Fibroblast of lung (primary cell): ENCODE data around the gene RGS18. TPM values are rescaled to one million over a fixed set of nuclear protein-coding genes. Genes with fewer than 3 reads are reported as not detected.

ENCODE experiments used
- DNase-seq, 2 donors: peaks; one replicate each; pipeline versions ENCODE4 v3.0.0 to v3.0.0-alpha.2; 2010; ENCODE audit warnings: low read depth in 2 of 2
- H2AFZ ChIP-seq: 2 replicates; pipeline ENCODE4 v1.5.1; 2012; ENCODE audit warnings: low read length, control low read depth, inconsistent platforms
- H3K27ac ChIP-seq: 2 replicates; pipeline ENCODE4 v1.5.1; 2011; ENCODE audit warnings: low read length, control low read depth; ENCODE audit not compliant: insufficient read depth
- H3K27me3 ChIP-seq: 2 replicates; pipeline ENCODE4 v1.5.1; 2011; ENCODE audit warnings: mild to moderate bottlenecking, low read length; ENCODE audit not compliant: control insufficient read depth, insufficient read depth
- H3K36me3 ChIP-seq: 2 replicates; pipeline ENCODE4 v1.5.1; 2011; ENCODE audit warnings: low read length; ENCODE audit not compliant: control insufficient read depth, insufficient read depth
- H3K4me1 ChIP-seq: 2 replicates; pipeline ENCODE4 v1.5.1; 2011; ENCODE audit warnings: low read length; ENCODE audit not compliant: control insufficient read depth, insufficient read depth; ENCODE audit errors: extremely low read depth
- H3K4me2 ChIP-seq: 2 replicates; pipeline ENCODE4 v1.5.1; 2011; ENCODE audit warnings: low read length, control low read depth; ENCODE audit not compliant: insufficient read depth; ENCODE audit errors: extremely low read depth
- H3K4me3 ChIP-seq, 4 experiments: fragments of 200-600 bp in 1 of 4; sonication (generic) in 1 of 4; replicated peaks in 1 of 4; 2 replicates each; pipeline ENCODE4 v1.5.1; 2011 to 2016; ENCODE audit warnings: low read length in 4 of 4, low read depth in 3 of 4, mild to moderate bottlenecking in 3 of 4, control low read depth in 2 of 4, inconsistent platforms in 1 of 4, mixed read lengths in 1 of 4; ENCODE audit not compliant: insufficient read depth in 1 of 4; ENCODE audit errors: control extremely low read depth in 1 of 4
- H3K79me2 ChIP-seq: 2 replicates; pipeline ENCODE4 v1.5.1; 2012; ENCODE audit warnings: mild to moderate bottlenecking, low read length, inconsistent platforms; ENCODE audit not compliant: control insufficient read depth, insufficient read depth
- H3K9ac ChIP-seq: 2 replicates; pipeline ENCODE4 v1.5.1; 2011; ENCODE audit warnings: mild to moderate bottlenecking, low read length, control low read depth; ENCODE audit not compliant: insufficient read depth
- H3K9me3 ChIP-seq: 2 replicates; pipeline ENCODE4 v1.5.1; 2012; ENCODE audit warnings: low read depth, low read length; ENCODE audit not compliant: control insufficient read depth, insufficient read depth
- H4K20me1 ChIP-seq: 2 replicates; pipeline ENCODE4 v1.5.1; 2011; ENCODE audit warnings: low read length; ENCODE audit not compliant: control insufficient read depth, insufficient read depth; ENCODE audit errors: extremely low read depth
- CTCF ChIP-seq, 2 donors: IDR thresholded peaks in 1 of 2; conservative IDR thresholded peaks in 1 of 2; 1 replicate in 1 of 2; 2 replicates in 1 of 2; pipeline ENCODE4 v1.5.1; 2011 to 2012; ENCODE audit warnings: low read length in 2 of 2, control low read depth in 1 of 2, inconsistent platforms in 1 of 2, low read depth in 1 of 2, mild to moderate bottlenecking in 1 of 2
- EZH2 ChIP-seq: IDR thresholded peaks from 2 replicates; pipeline ENCODE4 v1.5.1; 2012; ENCODE audit warnings: low read length, control low read depth, mild to moderate bottlenecking; ENCODE audit errors: missing control alignments
- polyA plus RNA-seq, 2 donors: library from polyadenylated mRNA; depleted of rRNA in 1 of 2; stranded (reverse) in 1 of 2; unstranded in 1 of 2; fragments of >200 nt; gene quantifications; 2 replicates each; pipeline ENCODE4 v1.2.1, GENCODE V29; 2011 to 2012; ENCODE audit warnings: missing spikeins in 1 of 2
- total RNA-seq: library from RNA; depleted of rRNA; stranded (reverse); fragments of >200 nt; gene quantifications from 2 replicates; pipeline ENCODE4 v1.2.1, GENCODE V29; 2014

The RGS18 gene
- total and polyA plus RNA-seq, 2 donors (not counting 1 experiment from before 2014, with no cell fraction given), result 0.17 TPM; not detected in 1

- H4K20me1 ChIP-seq, result no peaks in the 10 kb centered on the region
- H3K4me2 ChIP-seq, result no peak overlapping the region
- no peak overlapping the region for H2AFZ ChIP-seq
- H3K36me3 ChIP-seq, result no peaks in the 10 kb centered on the region
- no peak overlapping the region for H3K27ac ChIP-seq
- no peaks in the 10 kb centered on the region for H3K4me1 ChIP-seq
- H3K79me2 ChIP-seq, result no peaks in the 10 kb centered on the region
- H3K9ac ChIP-seq, result no peak overlapping the region
- no peak overlapping the region for H3K4me3 ChIP-seq
- DNase-seq, result no peak
- TF ChIP-seq EZH2 (no peak), CTCF (conservative IDR thresholded peaks at IDR 0.05 in 1 of 2, IDR thresholded peaks at IDR 0.05 in 1 of 2; ENCODE audit: low read depth in 1 of 2, low read length in 2 of 2) (no peak)
- no peaks in the 10 kb centered on the region for H3K9me3 ChIP-seq
- H3K27me3 ChIP-seq, result no peaks in the 10 kb centered on the region
Observed at GRCh38 chr1:192131914-192132313, 26.3 kb upstream of the RGS18 start.

GRCh38 chr1:192133350-192133926 is 24.8 kb upstream of the RGS18 start:
- Histone ChIP-seq H3K9me3 (no peaks in the 10 kb centered on the region), H3K9ac (no peak overlapping the region), H3K27me3 (no peaks in the 10 kb centered on the region), H3K27ac (no peak overlapping the region), H3K4me2 (no peak overlapping the region), H2AFZ (no peak overlapping the region), H3K4me3 (no peak overlapping the region), H4K20me1 (no peaks in the 10 kb centered on the region), H3K4me1 (no peaks in the 10 kb centered on the region), H3K79me2 (no peaks in the 10 kb centered on the region), H3K36me3 (no peaks in the 10 kb centered on the region)
- TF ChIP-seq CTCF (conservative IDR thresholded peaks at IDR 0.05 in 1 of 2, IDR thresholded peaks at IDR 0.05 in 1 of 2; ENCODE audit: low read depth in 1 of 2, low read length in 2 of 2), result no peak
- peak; percentile 40 to 63 for DNase-seq

- Histone ChIP-seq H2AFZ (no peak overlapping the region), H4K20me1 (no peaks in the 10 kb centered on the region), H3K36me3 (no peaks in the 10 kb centered on the region), H3K9me3 (no peaks in the 10 kb centered on the region), H3K27me3 (no peaks in the 10 kb centered on the region), H3K79me2 (no peaks in the 10 kb centered on the region), H3K9ac (no peak overlapping the region), H3K4me3 (no peak overlapping the region), H3K4me2 (no peak overlapping the region), H3K27ac (no peak overlapping the region), H3K4me1 (no peaks in the 10 kb centered on the region)
- TF ChIP-seq CTCF (conservative IDR thresholded peaks at IDR 0.05 in 1 of 2, IDR thresholded peaks at IDR 0.05 in 1 of 2; ENCODE audit: low read depth in 1 of 2, low read length in 2 of 2), result no peak
- TF ChIP-seq EZH2, result no peak
- DNase-seq, result no peak
Observed at GRCh38 chr1:192140382-192140781, 17.9 kb upstream of the RGS18 start.
